Heart right ventricle (tissue), 16 donors: ENCODE measurements around the gene SLC12A8. TPM values are rescaled to one million over a fixed set of nuclear protein-coding genes. Genes with fewer than 3 reads are reported as not detected.
A peak's percentile ranks its signal among the peaks of the same experiment; 100 is the strongest.

Source experiments
- ATAC-seq, 8 donors: fragments of 200-7000 bp; cut with Tn5 transposase; one replicate each; pipeline ENCODE4 v1.9.1; 2020; ENCODE audit warnings: mild to moderate bottlenecking in 8 of 8, moderate library complexity in 8 of 8, moderate number of reproducible peaks in 1 of 8
- DNase-seq, 2 donors: peaks; one replicate each; pipeline ENCODE4 v3.0.0-alpha.2; 2020
- H3K27ac ChIP-seq, 10 donors: fragments of 200-600 bp; sonication (generic) in 2 of 10; one replicate each; pipeline versions ENCODE4 v1.5.0 to v1.8.0; 2020 to 2022; ENCODE audit warnings: mild to moderate bottlenecking in 3 of 10
- H3K27me3 ChIP-seq, 7 donors: fragments of 200-600 bp; one replicate each; pipeline ENCODE4 v1.8.0; 2021 to 2022; ENCODE audit warnings: mild to moderate bottlenecking in 2 of 7
- H3K36me3 ChIP-seq, 9 donors: fragments of 200-600 bp; sonication (generic) in 1 of 9; one replicate each; pipeline versions ENCODE4 v1.5.0 to v1.8.0; 2020 to 2022; ENCODE audit warnings: mild to moderate bottlenecking in 2 of 9
- H3K4me1 ChIP-seq, 9 donors: fragments of 200-600 bp; sonication (generic) in 1 of 9; one replicate each; pipeline versions ENCODE4 v1.5.0 to v1.8.0; 2020 to 2022; ENCODE audit warnings: mild to moderate bottlenecking in 4 of 9
- H3K4me3 ChIP-seq, 10 donors: fragments of 200-600 bp; sonication (generic) in 2 of 10; one replicate each; pipeline versions ENCODE4 v1.5.0 to v1.8.0; 2020 to 2022; ENCODE audit warnings: mild to moderate bottlenecking in 7 of 10, moderate library complexity in 2 of 10
- H3K9me3 ChIP-seq, 11 donors: fragments of 200-600 bp in 10 of 11; sonication (generic) in 2 of 11; one replicate each; pipeline versions ENCODE4 v1.5.0 to v1.8.0; 2013 to 2022; ENCODE audit warnings: mild to moderate bottlenecking in 2 of 11, control low read depth in 1 of 11, moderate library complexity in 1 of 11
- WGBS, 2 donors: extraction: QIAGEN DNeasy Blood & Tissue Kit; methylation state at CpG; one replicate each; pipeline ENCODE4 v1.1.7; 2013; ENCODE audit warnings: inconsistent platforms in 1 of 2; 5-methylcytosine and 5-hydroxymethylcytosine counted together
- intact Hi-C, 10 donors: fragments of 100-400 bp; cut with DNase I; formaldehyde crosslinking; loops; one replicate each; pipeline versions ENCODE4 v1.11.1 to v1.14.2; 2022
- long read RNA-seq, 3 donors: library from polyadenylated mRNA; unstranded; transcript quantifications; one replicate each; pipeline ENCODE4 v2.0.0, GENCODE V29; 2020 to 2021
- polyA plus RNA-seq, 2 donors: library from polyadenylated mRNA; stranded (reverse); fragments of 200-250 nt; gene quantifications; one replicate each; pipeline ENCODE4 v1.2.3, GENCODE V29; 2013
- total RNA-seq, 10 donors: library from RNA; stranded (reverse); fragmentation: NEBNext Ultra II Directional in 3 of 10; extraction: Animal tissue kit (Norgen Biotek cat#: 25700) in 3 of 10; gene quantifications; one replicate each; pipeline versions ENCODE4 v1.2.1 to v1.2.4, GENCODE V29; 2021 to 2023
- TF ChIP-seq, protein P1 (sequence below), 9 donors: fragments of 200-600 bp; sonication (generic) in 2 of 9; IDR thresholded peaks; one replicate each; pipeline versions ENCODE4 v1.5.0 to v1.8.0; 2021 to 2022; ENCODE audit warnings: antibody characterized with exemption in 9 of 9, mild to moderate bottlenecking in 5 of 9, moderate library complexity in 1 of 9
- donor health status: Arrhythmogenic right ventricular cardiomyopathy.
- donor health status: ischemic (EF 13 %, LVEDD 7.1; RV severe dilation, severe dysfunction).
- donor health status: healthy with polysubstance abuse.
- donor health status: DM: no; HTN: yes; CAD: no.
- donor health status: DM: no; HTN: no; CAD: no.
- donor health status: ischemic (EF 25% LVEDD 6.9; RV normal size, moderate dysfunction).
- donor health status: ischemic (EF 25% LVEDD 5.7; RV mildly dilated, moderate dysfunction).
- donor health status: healthy.
- donor health status: DM: yes; HTN: yes; CAD: no.
- donor health status: Ischemic cardiomyopathy.
- donor health status: ischemic (EF 35%, LVEDD 5.7; RV mildly dilated, moderate dysfunction).
- donor health status: nonischemic (EF 11% LVEDD 7.7; RV severe dilation, severe dysfunction).
- donor health status: DM: yes; HTN: yes; CAD: no.
- donor health status: PGD.
- donor health status: ischemic (EF 29% LVEDD 5.4; RV normal size, mild dysfunction).
- donor health status: nonischemic (EF 23%, LVEDD 6.1; RV moderate dilation, normal function).

The SLC12A8 gene, protein sequence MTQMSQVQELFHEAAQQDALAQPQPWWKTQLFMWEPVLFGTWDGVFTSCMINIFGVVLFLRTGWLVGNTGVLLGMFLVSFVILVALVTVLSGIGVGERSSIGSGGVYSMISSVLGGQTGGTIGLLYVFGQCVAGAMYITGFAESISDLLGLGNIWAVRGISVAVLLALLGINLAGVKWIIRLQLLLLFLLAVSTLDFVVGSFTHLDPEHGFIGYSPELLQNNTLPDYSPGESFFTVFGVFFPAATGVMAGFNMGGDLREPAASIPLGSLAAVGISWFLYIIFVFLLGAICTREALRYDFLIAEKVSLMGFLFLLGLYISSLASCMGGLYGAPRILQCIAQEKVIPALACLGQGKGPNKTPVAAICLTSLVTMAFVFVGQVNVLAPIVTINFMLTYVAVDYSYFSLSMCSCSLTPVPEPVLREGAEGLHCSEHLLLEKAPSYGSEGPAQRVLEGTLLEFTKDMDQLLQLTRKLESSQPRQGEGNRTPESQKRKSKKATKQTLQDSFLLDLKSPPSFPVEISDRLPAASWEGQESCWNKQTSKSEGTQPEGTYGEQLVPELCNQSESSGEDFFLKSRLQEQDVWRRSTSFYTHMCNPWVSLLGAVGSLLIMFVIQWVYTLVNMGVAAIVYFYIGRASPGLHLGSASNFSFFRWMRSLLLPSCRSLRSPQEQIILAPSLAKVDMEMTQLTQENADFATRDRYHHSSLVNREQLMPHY
- total RNA-seq (under 1 TPM in 9 of 10 donors, not detected in 1; 0.15 to 0.88 (median 0.40) TPM), polyA plus RNA-seq (under 1 TPM; 0.09 to 0.66 TPM)
- long read RNA-seq, donor 1, partial matches to known transcripts = 0 of 1 reads
- long read RNA-seq, donor 1, other reads (novel, unspliced or antisense) = 1 of 1 reads
- long read RNA-seq, donor 2 = 0 reads
- long read RNA-seq, donor 3, partial matches to known transcripts = 0 of 1 reads
- long read RNA-seq, donor 3, other reads (novel, unspliced or antisense) = 1 of 1 reads

DNA sequence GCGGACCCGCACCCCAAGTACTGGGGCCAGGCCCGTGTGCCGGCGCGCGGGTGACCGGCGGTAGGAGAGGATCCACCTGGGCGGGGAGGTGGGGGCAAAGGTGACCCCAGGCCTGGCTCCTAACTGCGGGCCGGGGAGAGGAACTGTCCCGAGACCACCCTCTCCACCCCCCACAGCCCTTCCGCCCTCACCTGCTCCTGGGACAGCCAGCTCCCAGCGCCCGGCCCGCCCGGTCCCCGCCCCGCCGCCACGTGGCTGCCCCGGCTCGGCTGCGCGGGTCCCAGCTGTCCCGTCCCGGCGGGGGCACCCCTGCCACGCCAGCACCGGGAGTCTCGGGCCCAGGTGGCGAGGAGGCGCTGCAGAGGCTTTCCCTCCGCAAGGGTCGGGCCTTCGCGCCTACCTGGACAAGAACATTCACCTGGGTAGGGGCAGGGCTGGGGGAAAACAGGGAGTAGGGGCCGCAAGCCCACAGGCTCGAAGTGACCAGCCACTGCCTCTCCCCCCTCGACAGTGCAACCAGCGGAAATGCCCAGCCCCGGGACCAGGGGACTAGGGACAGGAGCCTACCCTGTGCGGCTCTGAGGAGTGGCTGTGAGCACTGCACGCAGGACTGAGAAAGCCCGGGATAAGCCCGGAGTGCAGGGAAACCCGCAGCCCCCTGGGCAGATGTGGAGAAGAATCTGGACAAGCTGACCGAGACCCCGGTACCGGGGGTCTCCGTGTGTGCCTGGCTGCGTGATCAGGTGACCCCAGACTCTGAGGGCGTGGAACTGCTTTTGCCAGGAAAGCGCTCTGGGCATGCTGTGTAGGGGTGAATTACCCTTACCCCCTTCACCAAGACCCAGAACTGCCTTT is at the start of gene SLC12A8:
TSS of gene SLC12A8 (minus strand) at position 240 of the 855 bp plus-strand sequence. CDS start 1,399 bp downstream, outside the sequence.
- 7 to 9% methylated on average over 54 to 55 of the region's 55 CpGs for whole genome bisulfite sequencing, 2 donors
- Histone ChIP-seq H3K27me3 (peaks cover 9 to 59% (median 23%) of the 10 kb centered on the region in 7 donors), H3K4me1 (peaks cover 5 to 17% (median 12%) of the 10 kb centered on the region in 9 donors), H3K9me3 (no peaks in the 10 kb centered on the region), H3K27ac (no peak within 1 kb of the TSS), H3K36me3 (no peaks in the 10 kb centered on the region), H3K4me3 (peak within 1 kb of the TSS; percentile 48 to 65 (median 56))
- DNase-seq (no peak), ATAC-seq (peak in 7 of 8 donors; percentile 37 to 68 (median 44))
- intact Hi-C loops = no loop called here
- TF ChIP-seq, protein P1, sequence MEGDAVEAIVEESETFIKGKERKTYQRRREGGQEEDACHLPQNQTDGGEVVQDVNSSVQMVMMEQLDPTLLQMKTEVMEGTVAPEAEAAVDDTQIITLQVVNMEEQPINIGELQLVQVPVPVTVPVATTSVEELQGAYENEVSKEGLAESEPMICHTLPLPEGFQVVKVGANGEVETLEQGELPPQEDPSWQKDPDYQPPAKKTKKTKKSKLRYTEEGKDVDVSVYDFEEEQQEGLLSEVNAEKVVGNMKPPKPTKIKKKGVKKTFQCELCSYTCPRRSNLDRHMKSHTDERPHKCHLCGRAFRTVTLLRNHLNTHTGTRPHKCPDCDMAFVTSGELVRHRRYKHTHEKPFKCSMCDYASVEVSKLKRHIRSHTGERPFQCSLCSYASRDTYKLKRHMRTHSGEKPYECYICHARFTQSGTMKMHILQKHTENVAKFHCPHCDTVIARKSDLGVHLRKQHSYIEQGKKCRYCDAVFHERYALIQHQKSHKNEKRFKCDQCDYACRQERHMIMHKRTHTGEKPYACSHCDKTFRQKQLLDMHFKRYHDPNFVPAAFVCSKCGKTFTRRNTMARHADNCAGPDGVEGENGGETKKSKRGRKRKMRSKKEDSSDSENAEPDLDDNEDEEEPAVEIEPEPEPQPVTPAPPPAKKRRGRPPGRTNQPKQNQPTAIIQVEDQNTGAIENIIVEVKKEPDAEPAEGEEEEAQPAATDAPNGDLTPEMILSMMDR (IDR thresholded peaks at IDR 0.05) = no peak

DNA sequence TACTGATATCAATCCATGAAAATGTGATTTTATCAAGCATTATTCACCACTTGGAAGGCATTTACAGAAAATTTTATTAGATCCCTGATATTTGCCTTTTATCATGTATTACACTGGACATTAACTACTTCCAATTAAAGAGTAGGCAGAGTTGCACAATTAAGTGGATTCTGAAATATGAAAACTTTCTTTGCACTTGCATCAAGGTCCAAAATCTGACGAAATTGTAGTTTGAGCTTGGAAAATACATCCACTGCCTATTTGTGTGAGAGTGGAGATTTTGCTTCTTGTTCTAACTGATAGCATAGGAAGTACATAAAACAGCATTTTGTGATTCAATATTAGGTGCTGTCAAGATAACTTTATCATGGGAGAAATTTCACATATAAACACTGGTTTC is 49.6 kb upstream of the SLC12A8 start:
- 80 to 82% methylated on average over 1 of the region's 1 CpG for WGBS, 2 donors

DNA sequence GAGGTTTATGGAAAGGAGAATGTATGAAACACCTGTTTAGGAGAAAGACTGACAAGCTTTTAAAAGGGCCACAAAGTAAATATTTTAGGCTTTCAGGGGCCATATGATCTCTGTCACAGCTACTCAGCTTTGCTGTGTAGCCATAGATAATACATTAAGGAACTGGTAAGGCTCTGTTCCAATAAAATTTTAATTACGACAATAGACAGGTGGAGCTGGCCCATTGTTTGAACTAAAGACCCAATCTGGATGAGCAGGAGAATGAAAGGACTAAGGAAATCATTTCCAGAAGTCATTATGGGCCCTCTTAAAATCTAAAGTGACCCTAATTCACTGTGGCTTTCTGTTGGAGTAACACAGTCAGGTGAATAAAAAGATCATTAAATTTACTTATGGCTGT is 48.5 kb upstream of the SLC12A8 start:
- TF ChIP-seq, protein P1 (IDR thresholded peaks at IDR 0.05) = no peak
- Histone ChIP-seq H3K27me3 (no peaks in the 10 kb centered on the region), H3K36me3 (peaks cover 0 to 23% (median 0%) of the 10 kb centered on the region in 9 donors), H3K9me3 (peaks cover 0 to 14% (median 0%) of the 10 kb centered on the region in 11 donors), H3K27ac (no peak overlapping the region), H3K4me1 (peaks cover 0 to 4% (median 0%) of the 10 kb centered on the region in 9 donors), H3K4me3 (no peak overlapping the region)
- DNase-seq = no peak
- intact Hi-C loops = no loop called here
- 78 to 81% methylated on average over 1 of the region's 1 CpG for WGBS, 2 donors
- no peak for ATAC-seq

More for the DNA sequence above, 49.6 kb upstream of the SLC12A8 start:
- intact Hi-C loops = no loop called here
- no peak overlapping the region for H3K4me3 ChIP-seq
- H3K27me3 ChIP-seq = no peaks in the 10 kb centered on the region
- TF ChIP-seq, protein P1 (IDR thresholded peaks at IDR 0.05) = no peak
- H3K36me3 ChIP-seq = peaks cover 0 to 15% (median 0%) of the 10 kb centered on the region in 9 donors
- H3K4me1 ChIP-seq = peaks cover 0 to 8% (median 0%) of the 10 kb centered on the region in 9 donors
- H3K9me3 ChIP-seq = peaks cover 0 to 3% (median 0%) of the 10 kb centered on the region in 11 donors
- H3K27ac ChIP-seq = no peak overlapping the region
- ATAC-seq (no peak), DNase-seq (no peak)
